ENCODE measurements around the gene PELO.

The PELO gene

GRCh38 chr5:52772668-52773067, 15.0 kb upstream of the PELO start:
- DNase-seq, result no peak

- DNase-seq, result no peak
These were observed 14.4 kb upstream of the PELO start for GRCh38 chr5:52773342-52773741.

- DNase-seq, result no peak
These were observed 13.7 kb upstream of the PELO start for GRCh38 chr5:52774005-52774410.

GRCh38 chr5:52776116-52776515, 11.6 kb upstream of the PELO start:
- peak; percentile 20 for DNase-seq

GRCh38 chr5:52777186-52777585, 10.5 kb upstream of the PELO start:
- DNase-seq, result no peak

GRCh38 chr5:52778781-52779180, 8.9 kb upstream of the PELO start:
- DNase-seq, result no peak

GRCh38 chr5:52779213-52779612, 8.5 kb upstream of the PELO start:
- DNase-seq, result no peak

- no peak for DNase-seq
These were observed 4.3 kb upstream of the PELO start for GRCh38 chr5:52783226-52783959.

GRCh38 chr5:52784737-52785136, 3.0 kb upstream of the PELO start:
- no peak for DNase-seq

GRCh38 chr5:52786391-52786790, 1.3 kb upstream of the PELO start:
- no peak for DNase-seq

- DNase-seq, result peak; percentile 27
These were observed 642 bp upstream of the PELO start for GRCh38 chr5:52786949-52787599.

GRCh38 chr5:52788505-52788821, 747 bp downstream of the PELO start:
- DNase-seq, result no peak

- DNase-seq, result no peak
These were observed 1.7 kb downstream of the PELO start for GRCh38 chr5:52789378-52789777.

- DNase-seq, result no peak
These were observed 2.1 kb downstream of the PELO start for GRCh38 chr5:52789851-52790250.

- DNase-seq, result no peak
These were observed 3.6 kb downstream of the PELO start for GRCh38 chr5:52791366-52791765.

- no peak for DNase-seq
These were observed 6.8 kb downstream of the PELO start for GRCh38 chr5:52794519-52794918.

- no peak for DNase-seq
These were observed 8.3 kb downstream of the PELO start for GRCh38 chr5:52796031-52796430.

- DNase-seq, result no peak
These were observed 8.9 kb downstream of the PELO start for GRCh38 chr5:52796516-52797103.

GRCh38 chr5:52798938-52799337, 11.2 kb downstream of the PELO start:
- no peak for DNase-seq

GRCh38 chr5:52799358-52799982, 11.8 kb downstream of the PELO start:
- DNase-seq, result no peak

- peak; percentile 97 for DNase-seq
These were observed 12.3 kb downstream of the PELO start for GRCh38 chr5:52799983-52800393.

GRCh38 chr5:52800394-52801213, 12.9 kb downstream of the PELO start:
- DNase-seq, result peak; percentile 64

GRCh38 chr5:52801329-52801728, 13.6 kb downstream of the PELO start:
- no peak for DNase-seq
